ENCODE results near the gene CAD.

DNA sequence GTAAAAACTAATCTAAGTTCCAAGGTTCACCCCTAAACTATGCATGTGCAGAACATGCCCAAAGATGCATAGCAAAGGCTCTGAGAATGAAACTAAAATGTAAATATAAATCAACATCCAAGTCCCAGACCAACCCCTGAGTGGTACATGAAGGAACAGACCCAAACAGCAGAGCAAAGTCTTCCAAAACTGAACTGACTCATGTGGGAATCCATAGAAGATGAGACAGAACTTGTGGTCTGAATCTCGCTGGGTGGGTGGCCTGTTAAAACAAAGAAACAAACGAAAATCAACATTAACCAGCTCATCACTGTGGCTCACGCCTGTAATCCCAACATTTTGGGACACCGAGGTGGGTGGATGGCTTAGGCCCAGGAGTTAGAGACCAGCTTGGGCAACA, 34.8 kb upstream of the CAD start:
- peak; percentile 30; the same call in 1 of the 2 replicates for TF ChIP-seq BHLHE40 (IDR thresholded peaks at IDR 0.05; ENCODE audit: low read depth, low read length)
- no peak for TF ChIP-seq POLR2A (IDR thresholded peaks at IDR 0.05; ENCODE audit: low read depth, low read length)
- TF ChIP-seq, protein P1, sequence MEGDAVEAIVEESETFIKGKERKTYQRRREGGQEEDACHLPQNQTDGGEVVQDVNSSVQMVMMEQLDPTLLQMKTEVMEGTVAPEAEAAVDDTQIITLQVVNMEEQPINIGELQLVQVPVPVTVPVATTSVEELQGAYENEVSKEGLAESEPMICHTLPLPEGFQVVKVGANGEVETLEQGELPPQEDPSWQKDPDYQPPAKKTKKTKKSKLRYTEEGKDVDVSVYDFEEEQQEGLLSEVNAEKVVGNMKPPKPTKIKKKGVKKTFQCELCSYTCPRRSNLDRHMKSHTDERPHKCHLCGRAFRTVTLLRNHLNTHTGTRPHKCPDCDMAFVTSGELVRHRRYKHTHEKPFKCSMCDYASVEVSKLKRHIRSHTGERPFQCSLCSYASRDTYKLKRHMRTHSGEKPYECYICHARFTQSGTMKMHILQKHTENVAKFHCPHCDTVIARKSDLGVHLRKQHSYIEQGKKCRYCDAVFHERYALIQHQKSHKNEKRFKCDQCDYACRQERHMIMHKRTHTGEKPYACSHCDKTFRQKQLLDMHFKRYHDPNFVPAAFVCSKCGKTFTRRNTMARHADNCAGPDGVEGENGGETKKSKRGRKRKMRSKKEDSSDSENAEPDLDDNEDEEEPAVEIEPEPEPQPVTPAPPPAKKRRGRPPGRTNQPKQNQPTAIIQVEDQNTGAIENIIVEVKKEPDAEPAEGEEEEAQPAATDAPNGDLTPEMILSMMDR (conservative IDR thresholded peaks at IDR 0.05; ENCODE audit: low read depth, low read length): no peak
- TF ChIP-seq, protein P2, sequence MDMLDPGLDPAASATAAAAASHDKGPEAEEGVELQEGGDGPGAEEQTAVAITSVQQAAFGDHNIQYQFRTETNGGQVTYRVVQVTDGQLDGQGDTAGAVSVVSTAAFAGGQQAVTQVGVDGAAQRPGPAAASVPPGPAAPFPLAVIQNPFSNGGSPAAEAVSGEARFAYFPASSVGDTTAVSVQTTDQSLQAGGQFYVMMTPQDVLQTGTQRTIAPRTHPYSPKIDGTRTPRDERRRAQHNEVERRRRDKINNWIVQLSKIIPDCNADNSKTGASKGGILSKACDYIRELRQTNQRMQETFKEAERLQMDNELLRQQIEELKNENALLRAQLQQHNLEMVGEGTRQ (IDR thresholded peaks at IDR 0.05; ENCODE audit: low read depth, low read length): no peak
- TF ChIP-seq CEBPB (IDR thresholded peaks at IDR 0.05; ENCODE audit: low read depth, low read length): no peak
- TF ChIP-seq MAFK (IDR thresholded peaks at IDR 0.05; ENCODE audit: low read depth, low read length): no peak
- TF ChIP-seq RAD21 (IDR thresholded peaks at IDR 0.05; ENCODE audit: low read length): no peak
- no peak for TF ChIP-seq SMC3 (IDR thresholded peaks at IDR 0.05; ENCODE audit: low read depth, low read length)
- no peak for TF ChIP-seq MXI1 (IDR thresholded peaks at IDR 0.05; ENCODE audit: borderline replicate concordance, low read depth, low read length)
- TF ChIP-seq RFX5 (IDR thresholded peaks at IDR 0.05; ENCODE audit: low read depth, low read length): no peak
- peak; percentile 55; the same call in 1 of the 2 replicates for TF ChIP-seq FOS (IDR thresholded peaks at IDR 0.05; ENCODE audit: low read depth, low read length)

Data from IMR-90 (cell line).